OCI-LY3 (cell line): ENCODE results near the gene PROB1.

ENCODE experiments used
- CTCF ChIP-seq: fragments of 200-600, 300-600 bp; sonication (generic); IDR thresholded peaks from 2 replicates; pipeline ENCODE4 v1.5.1; 2014; ENCODE audit warnings: antibody characterized with exemption, low read length, low read depth
- EZH2phosphoT487 ChIP-seq: fragments of 200-600 bp; shearing (Covaris generic); IDR thresholded peaks from 2 replicates; pipeline ENCODE4 v1.6.1; 2018; ENCODE audit warnings: antibody characterized with exemption, mixed run types, low read depth

GRCh38 chr5:139383275-139383992 is 11.5 kb downstream of the PROB1 start, which contains the start of gene SLC23A1:
- TF ChIP-seq CTCF (no peak), EZH2phosphoT487 (no peak)
